ENCODE measurements around the gene AP3B1.

The AP3B1 gene

DNA sequence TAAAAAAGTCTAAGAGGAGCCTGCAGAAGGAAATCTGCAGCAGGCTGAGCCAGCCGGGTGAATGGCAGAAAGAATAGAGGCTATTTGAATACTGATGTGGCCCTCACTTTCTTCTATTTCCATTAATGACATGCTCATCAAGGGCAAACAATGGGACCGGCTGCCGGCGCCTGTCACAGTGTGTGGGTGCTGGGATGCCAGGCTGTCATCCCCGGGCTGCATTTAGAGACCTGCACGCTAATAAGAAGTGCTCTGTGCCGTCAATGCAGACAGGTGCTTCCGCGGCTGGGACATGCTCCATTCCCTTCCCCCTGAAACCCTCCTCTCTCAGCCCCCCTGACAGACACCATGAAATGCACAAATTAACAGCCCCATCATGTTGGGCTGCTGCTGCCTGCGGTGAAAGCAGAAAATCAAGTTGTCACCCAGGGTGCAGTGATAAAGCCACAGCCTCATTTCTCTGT, 300.6 kb downstream of the AP3B1 start:
- Histone ChIP-seq H3K4me1 (ENCODE audit: insufficient read depth, low read length) (peaks cover 62% of the 10 kb centered on the region), H3K4me3 (ENCODE audit: low read length) (no peak overlapping the region), H3K36me3 (ENCODE audit: insufficient read depth, low read length) (peaks cover 5% of the 10 kb centered on the region), H3K27me3 (ENCODE audit: insufficient read depth, low read length) (no peaks in the 10 kb centered on the region), H2AFZ (ENCODE audit: low read depth, low read length) (no peak overlapping the region), H3K9me3 (ENCODE audit: low read length) (no peaks in the 10 kb centered on the region)

DNA sequence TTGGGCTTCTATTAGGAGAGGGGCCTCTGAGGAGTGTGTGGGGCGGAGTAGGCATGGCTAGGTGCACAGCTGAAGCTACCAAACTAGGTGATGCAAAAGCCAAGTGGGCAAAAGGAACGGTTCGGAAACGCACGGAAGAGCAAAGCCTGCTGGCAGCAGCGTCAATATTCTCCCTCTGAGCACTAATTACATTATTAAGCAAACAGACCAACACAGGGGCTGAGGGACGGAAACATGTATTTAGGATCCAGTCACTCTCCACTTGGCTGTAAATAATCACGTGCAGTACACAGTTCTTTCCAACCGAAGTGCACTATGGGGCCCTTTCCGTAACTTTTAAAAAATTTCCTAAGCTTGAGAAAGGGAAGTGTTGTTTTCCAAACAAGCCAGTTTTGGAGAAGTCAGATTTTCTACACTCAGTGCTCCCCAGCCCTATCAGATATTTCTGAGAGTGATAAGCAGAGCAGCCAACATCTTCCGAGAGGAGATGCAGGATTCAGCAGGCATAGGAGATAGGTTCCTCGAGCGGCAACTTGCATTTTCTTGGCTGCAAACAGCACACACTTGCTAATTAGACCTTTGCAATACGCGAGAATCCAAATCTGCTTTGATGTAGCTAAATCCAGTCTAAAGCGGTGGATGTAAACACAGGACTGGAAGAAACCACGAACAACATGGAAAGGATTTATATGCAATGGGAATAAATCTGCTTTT, 301.2 kb downstream of the AP3B1 start:
- H2AFZ ChIP-seq (ENCODE audit: low read depth, low read length), result no peak overlapping the region
- no peaks in the 10 kb centered on the region for H3K36me3 ChIP-seq (ENCODE audit: insufficient read depth, low read length)
- H3K9me3 ChIP-seq (ENCODE audit: low read length), result no peaks in the 10 kb centered on the region
- no peak overlapping the region for H3K4me3 ChIP-seq (ENCODE audit: low read length)
- peaks cover 62% of the 10 kb centered on the region for H3K4me1 ChIP-seq (ENCODE audit: insufficient read depth, low read length)
- H3K27me3 ChIP-seq (ENCODE audit: insufficient read depth, low read length), result no peaks in the 10 kb centered on the region

DNA sequence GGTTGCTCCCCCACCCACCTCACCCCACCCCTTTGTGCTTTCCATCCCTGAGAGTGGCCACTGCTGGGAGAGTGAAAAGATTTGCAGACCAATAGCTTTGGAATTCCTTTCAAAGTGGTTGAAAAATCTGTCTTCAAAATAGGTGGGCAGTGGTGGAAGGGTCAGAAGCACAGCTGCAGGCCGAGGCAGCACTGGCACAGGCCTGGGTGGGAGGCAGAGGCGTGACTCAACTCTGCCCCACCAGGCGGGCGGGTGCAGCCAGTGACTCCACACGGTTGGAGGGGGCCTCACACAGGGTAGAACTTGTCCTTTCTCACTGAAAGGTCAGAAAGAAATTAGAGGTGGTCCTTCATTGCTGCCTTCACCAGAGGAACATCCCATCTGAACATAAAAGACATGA, 303.4 kb downstream of the AP3B1 start:
- Histone ChIP-seq H3K27me3 (ENCODE audit: insufficient read depth, low read length) (peaks cover 3% of the 10 kb centered on the region), H3K9me3 (ENCODE audit: low read length) (no peaks in the 10 kb centered on the region), H3K36me3 (ENCODE audit: insufficient read depth, low read length) (no peaks in the 10 kb centered on the region), H3K4me3 (ENCODE audit: low read length) (no peak overlapping the region), H2AFZ (ENCODE audit: low read depth, low read length) (no peak overlapping the region), H3K4me1 (ENCODE audit: insufficient read depth, low read length) (peaks cover 63% of the 10 kb centered on the region)

DNA sequence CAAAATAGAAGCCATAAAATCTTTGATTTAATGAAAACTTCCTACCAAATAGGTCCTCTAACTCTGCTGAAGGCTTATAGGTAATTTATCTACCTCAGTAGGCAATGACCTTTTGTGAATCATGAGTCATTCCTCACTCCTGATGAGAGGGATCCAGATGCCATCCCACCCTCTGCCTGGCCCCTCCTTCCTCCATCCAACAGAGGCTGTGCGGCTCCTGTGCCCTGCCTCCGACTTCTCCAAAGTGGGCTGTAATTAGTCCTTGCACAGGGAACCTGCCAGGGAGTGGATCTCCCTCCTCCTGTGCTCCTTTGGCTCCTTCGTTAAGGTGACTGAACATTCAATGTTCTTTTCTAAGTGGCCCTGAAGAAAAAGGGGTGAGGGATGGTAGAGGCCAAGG, 304.5 kb downstream of the AP3B1 start:
- H3K4me3 ChIP-seq (ENCODE audit: low read length), result no peak overlapping the region
- no peaks in the 10 kb centered on the region for H3K9me3 ChIP-seq (ENCODE audit: low read length)
- no peak overlapping the region for H2AFZ ChIP-seq (ENCODE audit: low read depth, low read length)
- H3K27me3 ChIP-seq (ENCODE audit: insufficient read depth, low read length), result peaks cover 8% of the 10 kb centered on the region
- H3K4me1 ChIP-seq (ENCODE audit: insufficient read depth, low read length), result peaks cover 53% of the 10 kb centered on the region
- no peaks in the 10 kb centered on the region for H3K36me3 ChIP-seq (ENCODE audit: insufficient read depth, low read length)

DNA sequence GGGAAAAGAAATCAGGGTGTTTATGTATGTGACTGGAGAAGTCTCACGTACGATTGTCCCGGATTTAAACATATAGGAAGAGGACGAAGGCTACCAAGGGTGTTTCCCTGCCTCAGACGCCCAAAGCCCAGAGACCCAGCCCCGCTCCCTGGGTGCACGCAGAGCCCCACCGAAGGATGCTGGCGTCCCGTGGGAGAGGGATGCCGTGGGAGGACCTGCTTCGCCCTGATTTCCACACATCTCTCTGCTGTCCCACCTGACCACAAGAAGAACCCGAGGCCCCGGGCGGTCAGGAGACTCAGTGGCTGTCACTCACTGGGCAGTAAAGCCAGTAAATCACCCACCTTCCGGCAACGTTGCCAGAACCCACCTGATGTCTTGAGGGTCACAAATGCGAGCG, 306.5 kb downstream of the AP3B1 start:
- Histone ChIP-seq H3K27me3 (ENCODE audit: insufficient read depth, low read length) (peaks cover 8% of the 10 kb centered on the region), H2AFZ (ENCODE audit: low read depth, low read length) (no peak overlapping the region), H3K9me3 (ENCODE audit: low read length) (no peaks in the 10 kb centered on the region), H3K4me1 (ENCODE audit: insufficient read depth, low read length) (peaks cover 36% of the 10 kb centered on the region), H3K4me3 (ENCODE audit: low read length) (no peak overlapping the region), H3K36me3 (ENCODE audit: insufficient read depth, low read length) (no peaks in the 10 kb centered on the region)

DNA sequence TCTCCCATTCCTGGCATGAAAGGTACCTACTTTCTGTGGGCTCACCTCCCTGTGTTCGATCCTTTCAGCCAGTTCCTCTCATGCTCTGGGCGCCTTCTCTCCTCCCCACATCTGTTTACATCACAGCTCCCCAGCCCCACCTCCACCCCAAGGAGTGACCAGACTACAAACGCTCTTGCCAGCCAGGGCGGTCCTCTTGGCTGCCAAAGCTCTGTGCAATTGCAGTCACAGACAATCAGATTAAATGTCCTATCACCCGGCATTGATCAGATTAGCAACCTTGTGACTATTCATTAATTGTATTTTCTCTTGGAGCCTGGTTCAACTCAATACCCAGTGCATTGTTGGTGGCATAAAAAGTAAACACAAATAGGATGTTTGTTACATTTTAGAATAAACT, 307.2 kb downstream of the AP3B1 start:
- Histone ChIP-seq H2AFZ (ENCODE audit: low read depth, low read length) (no peak overlapping the region), H3K9me3 (ENCODE audit: low read length) (no peaks in the 10 kb centered on the region), H3K4me3 (ENCODE audit: low read length) (no peak overlapping the region), H3K4me1 (ENCODE audit: insufficient read depth, low read length) (peaks cover 30% of the 10 kb centered on the region), H3K36me3 (ENCODE audit: insufficient read depth, low read length) (no peaks in the 10 kb centered on the region), H3K27me3 (ENCODE audit: insufficient read depth, low read length) (peaks cover 8% of the 10 kb centered on the region)

DNA sequence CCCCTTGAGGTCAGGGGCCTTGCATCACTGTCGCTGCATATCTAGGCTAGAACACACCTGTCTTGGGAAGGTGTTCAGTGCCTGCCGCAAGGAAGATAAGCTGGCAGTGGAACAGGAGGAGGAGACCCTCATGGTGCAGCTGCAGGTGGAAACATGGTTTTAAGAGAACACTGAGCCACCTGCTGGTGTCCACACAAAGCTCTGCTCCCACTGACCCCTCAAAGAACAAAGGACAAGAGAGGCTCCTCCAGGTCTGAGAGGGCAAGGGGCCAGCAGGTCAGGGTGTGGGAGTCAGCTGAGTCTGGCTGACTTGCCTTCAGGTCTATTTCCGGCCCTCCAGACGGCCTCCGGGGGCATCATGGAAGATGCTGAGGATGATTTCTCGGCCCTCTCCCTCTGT, 308.2 kb downstream of the AP3B1 start:
- Histone ChIP-seq H2AFZ (ENCODE audit: low read depth, low read length) (no peak overlapping the region), H3K27me3 (ENCODE audit: insufficient read depth, low read length) (peaks cover 8% of the 10 kb centered on the region), H3K4me3 (ENCODE audit: low read length) (no peak overlapping the region), H3K9me3 (ENCODE audit: low read length) (no peaks in the 10 kb centered on the region), H3K4me1 (ENCODE audit: insufficient read depth, low read length) (peaks cover 19% of the 10 kb centered on the region), H3K36me3 (ENCODE audit: insufficient read depth, low read length) (no peaks in the 10 kb centered on the region)

DNA sequence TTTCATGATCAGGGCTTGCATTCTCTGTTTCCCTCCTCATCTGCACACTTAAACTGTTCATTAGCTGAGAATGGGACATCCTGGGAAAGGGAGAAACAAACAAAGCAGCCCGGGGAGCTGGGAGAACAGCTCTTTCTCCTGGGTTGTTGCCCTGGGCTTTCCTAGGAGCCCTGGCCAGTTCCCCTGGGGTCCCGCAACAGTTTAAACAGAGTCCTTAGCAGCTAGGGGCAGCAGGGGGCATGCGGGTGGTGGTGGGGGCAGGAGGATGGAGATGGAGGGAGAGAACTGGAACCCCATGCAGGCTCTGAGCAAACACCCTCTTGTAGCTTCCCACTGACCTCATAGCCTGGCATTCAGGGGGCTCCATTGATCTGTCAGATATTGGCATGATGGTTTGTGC, 309.3 kb downstream of the AP3B1 start:
- no peaks in the 10 kb centered on the region for H3K36me3 ChIP-seq (ENCODE audit: insufficient read depth, low read length)
- no peak overlapping the region for H3K4me3 ChIP-seq (ENCODE audit: low read length)
- H2AFZ ChIP-seq (ENCODE audit: low read depth, low read length), result no peak overlapping the region
- H3K9me3 ChIP-seq (ENCODE audit: low read length), result no peaks in the 10 kb centered on the region
- peaks cover 8% of the 10 kb centered on the region for H3K27me3 ChIP-seq (ENCODE audit: insufficient read depth, low read length)
- H3K4me1 ChIP-seq (ENCODE audit: insufficient read depth, low read length), result peaks cover 9% of the 10 kb centered on the region

DNA sequence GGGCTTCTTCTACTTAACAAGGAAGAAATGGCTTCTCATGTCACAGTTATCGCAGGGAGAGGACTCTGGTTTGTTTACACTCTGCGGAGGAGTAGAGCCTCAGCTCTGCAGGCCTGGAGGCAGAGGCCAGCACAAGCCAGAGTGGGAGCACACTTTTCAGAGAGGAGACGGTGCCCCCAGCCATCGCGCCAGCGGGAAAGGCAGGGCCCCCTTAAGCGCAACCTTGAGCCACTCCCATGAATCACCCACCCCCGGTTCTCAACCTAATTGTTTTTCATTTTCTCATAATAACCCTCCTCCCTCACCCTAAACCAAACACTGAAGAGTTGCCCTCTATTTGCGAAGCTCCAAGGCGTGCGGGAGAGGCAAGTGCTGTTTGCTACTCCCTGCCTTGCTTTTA, 309.9 kb downstream of the AP3B1 start:
- H3K4me3 ChIP-seq (ENCODE audit: low read length), result no peak overlapping the region
- no peaks in the 10 kb centered on the region for H3K9me3 ChIP-seq (ENCODE audit: low read length)
- H2AFZ ChIP-seq (ENCODE audit: low read depth, low read length), result no peak overlapping the region
- H3K36me3 ChIP-seq (ENCODE audit: insufficient read depth, low read length), result no peaks in the 10 kb centered on the region
- peaks cover 10% of the 10 kb centered on the region for H3K27me3 ChIP-seq (ENCODE audit: insufficient read depth, low read length)
- H3K4me1 ChIP-seq (ENCODE audit: insufficient read depth, low read length), result peaks cover 6% of the 10 kb centered on the region

DNA sequence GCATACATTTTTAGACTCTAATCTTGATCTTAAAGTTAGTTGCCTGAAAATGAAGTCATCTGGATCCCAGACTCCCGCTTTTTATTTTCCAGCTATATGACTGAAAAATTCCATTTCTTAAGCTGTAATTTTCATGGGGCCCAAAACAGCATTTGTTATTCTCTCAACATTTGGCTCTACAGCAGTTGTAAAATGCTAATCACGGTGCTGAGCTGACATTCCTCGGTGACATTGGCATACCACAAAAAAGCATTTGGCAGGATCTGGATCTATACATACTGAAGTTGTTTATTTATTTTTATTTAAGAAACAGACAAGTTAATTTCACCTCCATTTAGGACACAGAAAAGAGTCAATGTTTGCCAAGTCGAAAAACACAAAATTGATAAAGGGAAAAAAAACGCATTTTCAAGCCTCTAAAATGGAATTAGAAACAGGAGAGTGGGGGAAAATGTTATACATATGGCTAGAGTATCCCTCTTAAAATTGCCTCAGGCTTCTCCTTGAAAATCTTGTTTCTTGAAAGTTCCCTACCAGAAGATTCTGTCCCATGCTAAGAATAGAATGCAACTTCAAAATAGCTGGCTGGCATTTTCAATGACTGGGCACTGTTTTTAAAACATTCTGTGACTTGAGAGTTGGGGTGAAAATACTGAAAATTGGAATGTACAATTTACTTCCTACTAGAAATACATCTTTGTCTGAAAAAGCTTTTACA, 310.9 kb downstream of the AP3B1 start:
- H3K9me3 ChIP-seq (ENCODE audit: low read length), result no peaks in the 10 kb centered on the region
- peaks cover 6% of the 10 kb centered on the region for H3K4me1 ChIP-seq (ENCODE audit: insufficient read depth, low read length)
- peaks cover 16% of the 10 kb centered on the region for H3K27me3 ChIP-seq (ENCODE audit: insufficient read depth, low read length)
- no peaks in the 10 kb centered on the region for H3K36me3 ChIP-seq (ENCODE audit: insufficient read depth, low read length)
- no peak overlapping the region for H3K4me3 ChIP-seq (ENCODE audit: low read length)
- no peak overlapping the region for H2AFZ ChIP-seq (ENCODE audit: low read depth, low read length)

DNA sequence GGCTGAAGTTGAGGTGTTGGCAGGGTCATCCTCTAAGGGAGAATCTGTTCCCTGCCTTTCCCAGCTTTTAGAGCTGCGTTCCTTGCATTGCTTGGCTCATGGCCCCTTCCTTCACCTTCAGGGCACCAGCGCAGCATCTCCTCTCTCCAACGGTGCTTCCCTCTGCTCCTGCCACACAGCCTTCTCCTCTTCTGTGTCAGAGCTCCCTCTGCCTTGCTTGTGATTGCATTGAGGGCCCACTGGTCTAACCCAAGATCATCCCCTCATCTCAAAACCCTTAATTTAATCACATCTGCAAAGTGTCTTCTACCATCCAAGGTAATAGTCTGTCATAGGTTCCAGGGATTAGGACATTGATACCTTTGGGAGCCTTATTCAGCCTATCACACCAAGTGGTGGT, 312.7 kb downstream of the AP3B1 start:
- H3K4me1 ChIP-seq (ENCODE audit: insufficient read depth, low read length), result peaks cover 6% of the 10 kb centered on the region
- no peak overlapping the region for H3K4me3 ChIP-seq (ENCODE audit: low read length)
- no peak overlapping the region for H2AFZ ChIP-seq (ENCODE audit: low read depth, low read length)
- no peaks in the 10 kb centered on the region for H3K9me3 ChIP-seq (ENCODE audit: low read length)
- no peaks in the 10 kb centered on the region for H3K36me3 ChIP-seq (ENCODE audit: insufficient read depth, low read length)
- peaks cover 21% of the 10 kb centered on the region for H3K27me3 ChIP-seq (ENCODE audit: insufficient read depth, low read length)

DNA sequence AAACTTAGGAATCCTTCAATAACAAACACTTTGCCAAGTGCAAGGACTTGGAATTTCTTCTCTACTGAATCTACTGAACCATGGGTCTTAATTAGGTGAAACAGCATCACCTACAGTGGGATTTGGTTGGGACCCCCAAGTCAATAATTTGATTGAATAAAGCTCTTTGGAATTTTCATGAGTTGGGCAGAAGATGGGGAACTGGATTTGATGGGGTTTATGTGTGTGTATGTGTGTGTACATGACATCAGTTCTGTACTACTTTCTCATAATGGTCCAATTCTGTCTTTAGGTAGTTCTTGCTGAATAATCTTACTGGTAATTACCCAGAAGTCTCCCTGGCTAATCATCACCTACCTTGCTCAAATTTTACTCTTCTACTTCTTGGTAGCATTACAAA, 319.9 kb downstream of the AP3B1 start:
- Histone ChIP-seq H3K27me3 (ENCODE audit: insufficient read depth, low read length) (peaks cover 79% of the 10 kb centered on the region), H3K4me1 (ENCODE audit: insufficient read depth, low read length) (peaks cover 8% of the 10 kb centered on the region), H2AFZ (ENCODE audit: low read depth, low read length) (no peak overlapping the region), H3K4me3 (ENCODE audit: low read length) (no peak overlapping the region), H3K36me3 (ENCODE audit: insufficient read depth, low read length) (no peaks in the 10 kb centered on the region), H3K9me3 (ENCODE audit: low read length) (peaks cover 2% of the 10 kb centered on the region)

DNA sequence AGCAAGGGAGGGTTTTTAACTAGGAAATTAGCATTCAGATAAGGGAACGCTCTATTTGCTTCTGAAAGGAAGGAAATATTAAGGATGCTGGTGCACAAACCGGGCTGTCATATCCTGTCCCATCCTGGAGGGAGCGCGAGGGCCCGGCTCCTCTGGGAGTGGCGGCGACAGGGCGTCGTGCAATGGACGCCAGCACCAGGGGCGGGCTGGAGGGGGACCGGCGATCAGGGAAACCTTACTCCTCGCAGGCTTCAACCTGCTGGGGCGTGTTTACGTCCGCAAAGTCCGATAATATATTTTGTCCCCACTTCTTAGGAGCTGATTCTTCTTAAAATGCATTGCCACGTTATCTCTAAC, 321.3 kb downstream of the AP3B1 start:
- H2AFZ ChIP-seq (ENCODE audit: low read depth, low read length), result no peak overlapping the region
- peaks cover 78% of the 10 kb centered on the region for H3K27me3 ChIP-seq (ENCODE audit: insufficient read depth, low read length)
- no peak overlapping the region for H3K4me3 ChIP-seq (ENCODE audit: low read length)

More for the DNA sequence above, 321.3 kb downstream of the AP3B1 start:
- Histone ChIP-seq H3K4me1 (ENCODE audit: insufficient read depth, low read length) (peaks cover 8% of the 10 kb centered on the region), H3K36me3 (ENCODE audit: insufficient read depth, low read length) (no peaks in the 10 kb centered on the region), H3K9me3 (ENCODE audit: low read length) (peaks cover 4% of the 10 kb centered on the region)

All from neuron (in vitro differentiated cells).